GM18858 (cell line): ENCODE measurements around the gene MORN3.
"Not testable (repeated sequence)": the region's sequence is repeated elsewhere in the genome, so short reads cannot be mapped to it uniquely, and the experiment has no call there.

Source experiments
- ATAC-seq: cut with Tn5 transposase; IDR thresholded peaks from one replicate; pipeline ENCODE4 v1.9.1; 2021; ENCODE audit not compliant: unreplicated experiment

Gene MORN3, protein sequence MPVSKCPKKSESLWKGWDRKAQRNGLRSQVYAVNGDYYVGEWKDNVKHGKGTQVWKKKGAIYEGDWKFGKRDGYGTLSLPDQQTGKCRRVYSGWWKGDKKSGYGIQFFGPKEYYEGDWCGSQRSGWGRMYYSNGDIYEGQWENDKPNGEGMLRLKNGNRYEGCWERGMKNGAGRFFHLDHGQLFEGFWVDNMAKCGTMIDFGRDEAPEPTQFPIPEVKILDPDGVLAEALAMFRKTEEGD

DNA sequence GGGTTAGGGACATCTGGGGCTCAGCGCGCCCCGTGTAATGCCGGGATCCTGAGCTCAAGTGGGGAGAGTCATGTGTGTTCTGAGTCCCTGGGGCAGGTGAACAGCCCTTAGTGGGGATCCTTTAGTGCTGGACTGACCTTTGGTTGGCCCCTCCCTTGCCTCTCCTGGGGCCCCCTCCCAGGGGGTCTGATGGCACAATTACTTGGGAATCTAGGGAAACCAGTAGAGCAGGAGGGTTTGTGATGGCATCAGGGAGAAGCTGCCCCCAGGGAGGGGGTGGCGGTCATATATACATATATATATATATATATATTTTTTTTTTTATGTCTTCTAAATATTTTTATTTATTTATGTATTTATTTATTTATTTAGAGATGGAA is at the start of gene MORN3:
Gene MORN3, minus strand, starts transcription at position 134 of the 380 bp plus-strand sequence. CDS start 171 bp downstream, outside the sequence.
- no peak for ATAC-seq

DNA sequence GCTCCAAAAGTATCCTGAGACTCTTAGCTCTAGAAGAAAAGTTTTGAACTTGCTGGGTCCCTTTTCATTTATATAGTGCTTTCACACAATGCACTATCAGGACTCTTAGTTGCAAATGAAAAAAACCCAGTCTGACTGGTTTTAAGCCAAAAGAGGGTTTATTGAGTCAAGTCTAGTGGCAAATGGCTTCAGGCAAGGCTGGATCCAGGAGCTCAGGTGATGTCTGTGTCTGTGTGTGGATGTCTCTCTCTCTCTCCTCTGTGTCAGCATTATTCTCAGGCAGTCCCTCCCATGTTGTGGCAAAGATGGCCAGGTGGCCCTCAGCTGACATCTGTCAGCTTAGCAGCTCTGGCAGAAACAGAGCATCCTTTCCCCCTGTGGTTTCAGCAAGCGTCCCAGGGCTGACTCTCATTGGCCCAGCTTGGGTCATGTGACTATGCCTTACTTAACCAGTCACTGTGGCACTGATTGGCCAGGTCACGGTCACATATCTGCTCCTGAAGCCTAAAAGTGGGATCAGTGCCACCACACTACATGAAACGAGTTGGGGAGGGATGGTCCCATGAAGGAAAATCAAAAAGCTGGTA is 49.3 kb upstream of the MORN3 start:
- ATAC-seq, result no peak

DNA sequence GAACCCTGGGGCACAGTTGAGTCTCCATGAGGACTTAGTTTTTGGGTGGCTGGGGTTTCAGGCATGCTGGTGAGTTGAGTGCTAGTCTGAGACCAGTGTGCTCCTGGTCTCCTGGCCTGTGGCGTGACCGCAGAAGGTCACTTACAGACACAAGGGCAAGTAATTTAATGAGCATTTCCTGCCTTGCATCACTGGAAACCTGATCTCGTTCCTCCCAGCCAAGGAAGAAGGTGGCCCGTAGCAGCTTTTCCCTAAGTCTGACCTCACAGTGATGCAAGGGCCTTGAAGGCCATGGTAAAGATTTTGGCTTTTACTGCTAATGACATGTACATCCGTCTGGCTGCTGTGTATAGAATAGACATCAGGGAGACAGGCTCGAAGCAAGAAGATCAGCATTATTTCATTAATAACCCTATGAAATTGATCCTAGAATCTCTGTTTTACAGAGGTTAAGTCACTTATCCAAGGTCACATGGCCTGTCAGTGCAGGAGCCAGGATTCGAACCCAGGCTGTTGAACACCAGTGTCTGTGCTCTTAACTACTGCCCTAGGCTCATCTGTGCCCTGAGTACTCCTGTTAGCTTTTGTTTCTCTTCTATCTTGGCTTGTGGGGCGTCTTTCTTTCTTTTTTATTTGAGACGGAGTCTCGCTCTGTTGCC is 47.7 kb upstream of the MORN3 start:
- no peak for ATAC-seq

DNA sequence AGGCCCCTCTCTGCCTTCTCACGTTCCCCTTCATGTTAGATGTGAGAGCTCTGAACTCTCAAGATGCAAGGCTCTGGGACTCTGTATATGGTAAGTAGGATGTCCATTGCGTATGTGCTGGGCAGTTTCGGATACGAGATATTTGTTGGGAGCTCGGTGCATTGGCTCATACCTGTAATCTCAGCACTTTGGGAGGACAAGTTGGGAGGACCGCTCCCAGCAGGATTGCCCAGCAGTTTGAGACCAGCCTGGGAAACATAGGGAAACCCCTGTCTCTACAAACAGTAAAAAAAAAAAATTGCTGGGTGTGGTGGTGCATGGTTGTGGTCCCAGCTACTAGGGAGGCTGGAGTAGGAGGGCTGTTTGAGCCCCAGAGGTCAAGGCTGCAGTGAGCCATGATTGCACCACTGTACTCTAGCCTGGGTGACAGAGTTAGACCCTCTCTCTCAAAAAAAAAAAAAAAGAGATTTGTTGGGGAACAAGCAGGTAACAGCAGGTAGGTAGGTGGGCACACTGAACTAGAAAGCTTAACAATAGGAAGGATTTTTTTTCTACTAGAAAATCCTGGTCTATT is 46.5 kb upstream of the MORN3 start:
- no peak for ATAC-seq

DNA sequence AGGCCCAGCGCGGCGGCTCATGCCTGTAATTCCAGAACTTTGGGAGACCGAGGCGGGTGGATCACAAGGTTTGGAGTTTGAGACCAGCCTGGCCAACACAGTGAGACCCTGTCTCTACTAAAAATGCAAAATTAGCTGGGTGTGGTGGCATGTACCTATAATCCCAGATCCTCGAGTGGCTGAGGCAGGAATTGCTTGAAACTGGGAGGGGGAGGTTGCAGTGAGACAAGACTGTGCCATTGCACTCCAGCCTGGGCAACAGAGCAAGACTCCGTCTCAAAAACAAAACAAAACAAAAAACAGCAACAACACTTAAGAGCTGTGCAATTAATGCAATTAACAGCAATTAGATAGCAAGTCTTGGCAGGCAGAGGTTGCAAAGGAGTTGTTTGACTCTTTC is 45.6 kb upstream of the MORN3 start:
- not testable (repeated sequence) for ATAC-seq

DNA sequence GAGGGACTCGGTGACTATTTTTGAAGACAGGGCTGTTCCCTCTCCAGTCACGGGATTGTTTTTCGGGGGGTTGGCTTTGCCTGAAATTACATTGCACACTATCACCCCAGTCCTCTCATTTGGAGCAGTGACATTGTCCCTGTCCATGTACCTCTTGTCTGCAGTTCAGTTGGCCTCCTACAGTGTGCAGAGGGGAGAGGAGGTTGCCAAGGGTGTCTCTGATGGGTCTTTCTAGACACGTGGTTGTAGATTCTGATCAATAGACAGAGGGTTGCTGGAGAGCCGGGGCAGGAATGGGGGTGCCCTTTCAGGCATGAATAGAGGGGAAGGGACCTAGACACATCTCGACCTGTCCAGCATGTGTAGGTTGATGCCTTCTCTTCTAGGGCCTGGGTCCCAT is 44.3 kb upstream of the MORN3 start:
- ATAC-seq, result no peak

DNA sequence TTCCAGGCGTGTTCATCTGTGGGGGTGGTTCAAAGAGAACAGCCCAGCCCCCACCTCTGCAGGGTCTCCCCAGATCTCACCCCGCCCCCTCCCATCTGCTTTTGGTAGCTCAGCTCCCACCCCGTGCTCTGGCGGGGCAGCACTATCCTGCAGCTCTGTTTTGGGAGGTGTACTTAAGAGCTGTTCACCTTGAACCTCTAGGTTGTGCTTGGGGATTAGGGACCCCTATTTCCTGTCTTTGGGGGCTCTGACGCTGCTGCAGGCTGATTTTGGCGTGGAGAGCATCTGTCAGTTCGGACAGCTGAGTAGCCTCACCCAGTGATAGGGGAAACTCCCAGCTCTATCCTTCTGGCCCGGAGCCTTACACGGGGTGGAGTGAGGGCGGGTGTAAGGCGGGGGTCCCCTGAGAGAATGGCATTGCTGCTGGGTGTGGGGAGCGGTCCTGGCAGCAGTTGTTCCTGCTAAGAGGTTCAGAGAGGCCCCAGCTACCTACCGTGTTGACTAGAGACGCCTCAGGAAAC is 43.9 kb upstream of the MORN3 start:
- no peak for ATAC-seq

DNA sequence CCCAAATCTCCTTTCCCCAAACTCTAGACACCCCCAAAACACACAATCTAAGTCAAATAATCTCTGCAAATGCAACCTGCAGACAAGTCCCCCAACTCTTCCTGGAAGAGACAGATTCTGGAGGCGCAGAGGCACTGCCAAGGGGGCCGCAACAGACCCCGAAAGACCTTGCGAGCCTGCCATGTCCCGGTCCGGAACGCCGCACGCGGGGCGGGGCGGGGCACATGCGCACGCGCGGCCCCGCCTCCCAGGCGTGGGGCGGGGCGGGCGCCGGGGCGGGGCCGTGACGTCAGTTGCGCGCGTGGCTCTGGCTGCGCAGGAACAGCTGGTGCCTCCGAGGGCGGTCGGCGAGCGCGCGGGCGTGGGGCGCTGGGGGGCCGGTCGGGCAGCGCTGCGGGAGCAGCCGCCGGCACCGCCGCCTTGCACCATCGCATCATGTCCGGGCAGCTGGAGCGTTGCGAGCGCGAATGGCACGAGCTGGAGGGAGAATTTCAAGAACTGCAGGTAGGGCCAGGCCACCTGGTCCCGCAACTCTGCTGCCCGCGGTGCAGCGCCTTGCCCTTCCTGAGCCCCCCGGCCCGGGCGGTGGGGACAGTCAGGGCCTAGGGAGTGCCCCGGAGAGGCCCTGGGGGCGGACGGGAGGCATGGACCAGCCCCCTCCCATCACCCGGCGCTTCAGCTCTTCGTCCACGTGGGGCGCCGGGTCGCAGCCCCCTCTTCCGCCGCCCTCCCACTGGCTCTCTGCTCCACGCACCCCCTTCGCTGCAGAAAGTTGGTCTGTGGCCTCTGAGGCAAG is 43.2 kb upstream of the MORN3 start, which contains the start of gene TMEM120B:
Gene TMEM120B, plus strand, starts transcription at position 292 of the 796 bp plus-strand sequence. Its CDS starts 144 bp downstream, at position 436.
- peak; percentile 53 for ATAC-seq

DNA sequence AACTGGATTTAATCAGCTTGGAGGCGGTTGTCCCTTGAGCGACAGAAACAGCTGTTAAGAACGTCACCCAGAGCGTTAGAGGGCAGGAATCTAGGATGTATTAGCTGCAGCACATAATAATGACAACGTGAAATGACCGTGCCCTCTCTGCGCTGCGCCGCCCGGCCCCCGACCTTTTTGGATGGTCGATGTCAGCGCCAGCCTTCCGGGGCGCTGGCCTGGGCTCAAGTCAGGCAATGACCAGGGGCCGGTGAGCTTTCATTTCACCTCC is 42.7 kb upstream of the MORN3 start:
- ATAC-seq, result peak; percentile 9

DNA sequence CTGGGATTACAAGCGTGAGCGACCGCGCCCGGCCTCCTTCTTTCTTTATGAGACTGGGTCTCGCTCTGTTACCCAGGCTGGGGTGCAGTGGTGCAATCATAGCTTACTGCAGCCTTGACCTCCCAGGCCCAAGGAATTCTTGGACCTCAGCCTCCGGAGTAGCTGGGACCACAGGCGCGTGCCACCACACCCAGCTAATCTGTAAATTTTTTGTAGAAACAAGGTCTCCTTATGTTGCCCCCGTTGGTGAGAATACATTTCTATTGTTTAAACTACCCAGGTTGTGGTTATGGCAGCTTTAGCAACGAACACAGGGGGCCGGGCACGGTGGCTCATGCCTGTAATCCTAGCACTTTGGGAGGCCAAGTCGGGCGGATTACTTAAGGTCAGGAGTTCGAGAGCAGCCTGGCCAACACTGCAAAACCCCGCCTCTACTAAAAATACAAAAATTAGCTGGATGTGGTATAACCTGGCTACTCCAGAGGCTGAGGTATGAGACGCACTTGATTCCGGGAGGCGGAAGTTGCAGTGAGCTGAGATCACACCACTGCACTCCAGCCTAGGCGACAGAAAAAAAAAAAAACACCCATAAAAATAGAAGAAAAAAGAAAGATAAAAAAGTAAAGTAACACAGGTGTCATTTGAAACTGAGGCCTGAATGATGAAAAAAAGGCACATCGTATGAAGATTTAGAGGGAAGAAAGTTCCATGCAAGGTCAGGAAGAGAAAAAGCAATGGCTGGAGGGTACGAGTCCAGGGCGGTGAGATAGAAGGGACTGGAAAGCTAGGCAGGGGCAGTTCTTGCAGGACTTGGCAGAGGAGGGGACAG is 42.1 kb upstream of the MORN3 start:
- no peak for ATAC-seq

DNA sequence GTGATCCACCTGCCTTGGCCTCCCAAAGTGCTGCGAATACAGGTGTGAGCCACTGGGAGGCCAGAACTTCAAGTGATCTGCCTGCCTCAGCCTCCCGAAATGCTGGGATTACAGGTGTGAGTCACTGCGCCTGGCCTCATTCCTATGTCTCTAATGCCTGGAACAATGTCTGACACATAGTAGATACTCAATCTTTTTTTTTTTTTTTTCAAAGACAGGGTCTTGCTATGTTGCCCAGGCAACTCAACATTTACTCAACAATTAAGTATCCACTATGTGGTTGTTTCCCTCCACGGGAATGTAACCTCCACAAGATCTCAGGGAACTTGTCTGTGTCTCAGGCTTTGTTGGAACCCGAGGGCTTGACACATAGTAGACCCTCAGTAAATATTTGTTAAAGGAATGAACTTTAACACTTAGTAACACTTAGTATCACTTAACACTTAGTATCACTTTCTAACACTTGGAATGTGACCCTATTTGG is 40.1 kb upstream of the MORN3 start:
- ATAC-seq, result no peak

DNA sequence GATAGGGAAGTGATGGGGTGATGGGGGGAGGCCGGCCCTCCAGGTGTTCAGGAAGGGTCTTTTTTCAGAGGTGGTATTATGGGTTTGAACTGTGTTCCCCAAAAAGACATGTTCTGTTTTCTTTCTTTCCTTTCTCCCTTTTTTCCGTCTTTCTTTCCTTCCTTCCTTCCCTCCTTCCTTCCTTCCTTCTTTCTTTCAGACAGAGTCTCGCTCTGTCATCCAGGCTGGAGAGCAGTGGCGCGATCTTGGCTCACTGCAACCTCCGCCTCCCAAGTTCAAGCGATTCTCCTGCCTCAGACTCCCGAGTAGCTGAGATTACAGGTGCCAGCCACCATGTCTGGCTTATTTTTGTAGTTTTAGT is 39.6 kb upstream of the MORN3 start:
- not testable (repeated sequence) for ATAC-seq

DNA sequence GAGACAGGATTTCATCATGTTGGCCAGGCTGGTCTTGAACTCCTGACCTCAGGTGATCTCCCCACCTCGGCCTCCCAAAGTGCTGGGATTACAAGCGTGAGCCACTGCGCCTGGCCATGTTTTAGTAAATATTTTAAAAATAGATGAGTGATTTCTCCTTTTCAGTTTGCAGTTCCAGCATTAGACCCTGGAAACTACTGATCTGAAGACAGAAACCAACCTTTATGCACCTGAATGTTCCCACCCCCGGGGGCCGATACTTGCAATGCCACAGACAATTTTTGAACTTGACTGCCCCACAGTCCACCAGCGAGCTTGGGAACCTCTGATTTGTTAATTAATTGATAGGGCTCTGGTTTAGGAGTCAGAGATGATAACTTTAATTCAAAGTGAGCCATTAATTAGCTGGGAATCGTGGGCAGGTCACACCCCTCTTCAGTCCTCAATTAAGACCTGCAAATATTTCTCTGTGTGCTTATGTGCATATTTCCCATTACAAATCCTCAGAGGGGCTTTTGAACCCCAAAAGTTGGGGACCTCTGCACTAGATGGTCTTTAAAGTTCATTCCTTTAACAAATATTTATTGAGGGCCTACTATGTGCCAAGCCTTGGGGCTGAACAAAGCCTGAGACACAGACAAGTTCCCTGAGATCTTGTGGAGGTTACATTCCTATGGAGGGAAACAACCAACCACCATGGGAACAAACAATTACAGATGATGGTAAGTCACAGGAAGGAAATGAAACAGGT is 39.0 kb upstream of the MORN3 start:
- no peak for ATAC-seq

DNA sequence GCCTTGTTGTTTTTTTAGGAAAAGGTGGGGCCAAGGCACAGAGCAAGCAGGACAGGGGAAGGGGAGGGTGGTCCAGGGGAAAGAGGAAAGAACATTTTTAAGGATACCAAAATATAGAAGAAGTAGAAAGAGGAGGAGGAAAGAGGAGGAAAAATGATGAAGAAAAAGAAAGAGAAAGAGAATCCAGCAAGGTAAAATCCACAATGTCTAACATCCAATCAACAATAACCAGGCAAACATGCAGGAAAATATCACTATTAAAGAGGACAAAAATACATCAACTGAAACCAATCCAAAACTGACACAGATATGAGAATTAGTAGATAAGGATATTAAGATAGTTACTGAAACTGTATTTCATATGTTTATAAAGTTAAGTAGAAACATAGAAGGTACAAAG is 36.1 kb upstream of the MORN3 start:
- no peak for ATAC-seq

DNA sequence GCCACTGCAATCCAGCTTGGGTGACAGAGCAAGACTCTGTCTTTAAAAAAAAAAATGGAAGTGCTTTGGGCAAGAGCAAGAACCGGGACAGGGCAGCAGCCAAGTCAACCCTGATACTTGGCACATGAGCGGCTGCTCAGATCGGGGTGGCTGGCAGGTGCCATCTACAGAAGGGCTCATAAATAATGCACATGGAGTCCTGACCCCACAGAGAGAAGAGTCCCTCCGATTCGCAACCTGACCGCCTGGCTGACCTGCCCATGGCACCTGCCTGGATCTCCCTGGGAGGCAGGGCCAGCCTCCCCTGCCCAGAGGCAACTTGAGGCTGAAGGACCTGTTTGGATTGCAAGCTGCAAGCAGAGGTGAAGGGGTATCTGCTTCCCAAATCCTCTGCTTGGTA is 33.5 kb upstream of the MORN3 start:
- no peak for ATAC-seq

DNA sequence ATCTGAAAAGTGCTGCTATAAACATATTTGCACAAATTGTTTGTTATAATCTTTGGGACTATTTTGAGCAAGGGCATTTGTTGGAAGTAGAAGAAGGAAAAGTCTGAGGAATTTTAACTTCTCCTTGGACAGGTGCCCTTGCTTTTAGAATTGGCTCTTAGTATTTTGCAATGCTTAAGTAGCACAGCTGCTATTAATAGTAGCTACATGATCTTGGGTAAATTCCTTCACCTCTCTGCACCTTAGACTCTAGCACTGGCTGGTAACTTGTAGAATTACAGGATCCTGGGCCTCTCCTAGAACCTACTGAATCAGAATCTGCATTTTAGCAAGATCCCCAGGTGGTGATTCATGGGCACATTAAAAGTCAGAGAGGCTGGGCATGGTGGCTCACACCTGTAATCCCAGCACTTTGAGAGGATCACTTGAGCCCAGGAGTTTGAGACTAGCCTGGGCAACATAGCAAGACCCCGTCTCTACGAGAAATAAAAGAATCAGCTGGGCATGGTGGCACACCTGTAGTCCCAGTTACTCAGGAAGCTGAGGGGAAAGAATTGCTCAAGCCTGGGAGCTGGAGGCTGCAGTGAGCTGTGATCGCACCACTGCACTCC is 32.3 kb upstream of the MORN3 start:
- ATAC-seq, result no peak

DNA sequence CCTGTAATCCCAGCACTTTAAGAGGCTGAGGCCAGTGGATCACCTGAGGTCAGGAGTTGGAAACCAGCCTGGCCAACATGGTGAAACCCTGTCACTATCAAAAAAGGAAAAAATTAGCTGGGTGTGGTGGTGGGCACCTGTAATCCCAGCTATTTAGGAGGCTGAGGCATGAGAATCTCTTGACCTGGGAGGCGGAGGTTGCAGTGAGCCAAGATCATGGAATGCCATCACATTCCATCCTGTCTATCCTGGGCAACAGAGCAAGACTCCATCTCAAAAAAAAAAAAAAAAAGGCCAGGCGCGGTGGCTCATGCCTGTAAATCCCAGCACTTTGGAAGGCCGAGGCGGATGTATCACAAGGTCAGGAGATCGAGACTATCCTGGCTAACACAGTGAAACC is 28.4 kb upstream of the MORN3 start:
- ATAC-seq, result not testable (repeated sequence)

DNA sequence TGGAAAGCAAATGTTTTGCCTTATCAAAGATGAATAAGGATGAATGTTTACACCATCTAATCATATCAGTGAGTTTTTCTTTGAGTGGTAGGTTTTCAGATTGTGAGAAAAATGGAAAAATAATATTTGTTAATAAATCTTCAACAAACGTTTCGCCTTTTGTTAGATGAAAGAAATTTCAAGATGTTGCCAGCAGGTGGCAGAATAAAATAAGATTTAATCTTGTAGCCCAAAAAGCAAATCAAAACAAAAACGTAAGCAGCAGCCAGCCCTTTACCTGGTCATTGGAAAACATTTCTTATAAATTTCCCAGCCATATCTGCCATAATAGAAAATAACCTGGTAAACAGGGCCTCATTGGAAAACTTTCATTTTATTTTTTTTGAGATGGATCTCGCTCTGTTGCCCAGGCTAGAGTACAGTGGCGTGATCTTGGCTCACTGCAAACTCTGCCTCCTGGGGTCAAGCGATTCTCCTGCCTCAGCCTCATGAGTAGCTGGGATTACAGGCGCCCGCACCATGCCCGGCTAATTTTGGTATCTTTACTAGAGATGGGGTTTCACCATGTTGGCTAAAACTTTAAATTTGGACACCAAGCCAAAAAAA is 27.7 kb upstream of the MORN3 start:
- ATAC-seq, result no peak
